Esophagus muscularis mucosa (tissue), 3 donors: ENCODE results near the gene ABHD16B.

Source experiments
- POLR2AphosphoS5 ChIP-seq, 2 donors: sonication (generic); formaldehyde crosslinking; IDR thresholded peaks; one replicate each; pipeline ENCODE4 v1.6.1; 2017; ENCODE audit warnings: antibody characterized with exemption in 2 of 2
- TF ChIP-seq, protein P1 (sequence below), 3 experiments: fragments of 200-600 bp in 2 of 3; fragments of 450-650 bp in 1 of 3; sonication (generic) in 2 of 3; IDR thresholded peaks; one replicate each; pipeline ENCODE4 v1.5.1; 2017 to 2019; ENCODE audit warnings: antibody characterized with exemption in 3 of 3, mild to moderate bottlenecking in 2 of 3, moderate library complexity in 1 of 3

DNA sequence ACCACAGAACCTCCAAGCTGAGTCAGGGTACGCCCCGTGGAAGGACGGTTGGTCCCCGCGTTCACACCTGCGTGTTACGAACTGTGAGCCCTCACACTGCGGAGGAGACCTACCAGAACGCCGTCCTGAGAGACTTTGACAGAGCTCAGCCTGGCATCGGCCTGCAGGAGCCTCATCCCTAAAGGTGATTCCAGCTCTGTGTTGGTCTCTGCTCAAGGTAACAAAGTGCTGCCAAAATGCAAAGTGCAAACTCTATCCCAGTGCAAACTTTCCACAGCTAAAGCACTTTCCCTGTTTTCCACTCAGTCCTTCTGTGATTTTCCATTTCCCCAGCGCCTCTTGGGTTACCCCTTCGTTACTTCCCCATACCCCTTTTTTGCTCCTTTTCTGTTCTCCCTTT, 21.7 kb upstream of the ABHD16B start:
- TF ChIP-seq, protein P1, sequence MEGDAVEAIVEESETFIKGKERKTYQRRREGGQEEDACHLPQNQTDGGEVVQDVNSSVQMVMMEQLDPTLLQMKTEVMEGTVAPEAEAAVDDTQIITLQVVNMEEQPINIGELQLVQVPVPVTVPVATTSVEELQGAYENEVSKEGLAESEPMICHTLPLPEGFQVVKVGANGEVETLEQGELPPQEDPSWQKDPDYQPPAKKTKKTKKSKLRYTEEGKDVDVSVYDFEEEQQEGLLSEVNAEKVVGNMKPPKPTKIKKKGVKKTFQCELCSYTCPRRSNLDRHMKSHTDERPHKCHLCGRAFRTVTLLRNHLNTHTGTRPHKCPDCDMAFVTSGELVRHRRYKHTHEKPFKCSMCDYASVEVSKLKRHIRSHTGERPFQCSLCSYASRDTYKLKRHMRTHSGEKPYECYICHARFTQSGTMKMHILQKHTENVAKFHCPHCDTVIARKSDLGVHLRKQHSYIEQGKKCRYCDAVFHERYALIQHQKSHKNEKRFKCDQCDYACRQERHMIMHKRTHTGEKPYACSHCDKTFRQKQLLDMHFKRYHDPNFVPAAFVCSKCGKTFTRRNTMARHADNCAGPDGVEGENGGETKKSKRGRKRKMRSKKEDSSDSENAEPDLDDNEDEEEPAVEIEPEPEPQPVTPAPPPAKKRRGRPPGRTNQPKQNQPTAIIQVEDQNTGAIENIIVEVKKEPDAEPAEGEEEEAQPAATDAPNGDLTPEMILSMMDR (IDR thresholded peaks at IDR 0.05): no peak
- no peak for TF ChIP-seq POLR2AphosphoS5 (IDR thresholded peaks at IDR 0.05)
